HepG2 (cell line): ENCODE data around the gene CHST12. TPM values are rescaled to one million over a fixed set of nuclear protein-coding genes. Genes with fewer than 3 reads are reported as not detected.

Source experiments
- ATAC-seq: fragments of 200-7000 bp; cut with Tn5 transposase; 3 replicates; pipeline ENCODE4 v1.9.1; 2020; ENCODE audit warnings: mild to moderate bottlenecking, moderate library complexity
- BruUV-seq: library from RNA; stranded (reverse); fragments of 400-500 nt; replicated peaks from 2 replicates; lab custom pipeline; 2021; lab: Mats Ljungman, UMichigan
- CTCF ChIA-PET: fragments of 300-600 bp; formaldehyde crosslinking; extraction: SDS; loops from one replicate; lab custom pipeline; 2021; ENCODE audit warnings: low total read pairs, inconsistent platforms, low intra/inter-chr PET ratio; lab: Yijun Ruan, JAX
- POLR2A ChIA-PET: fragments of 350-600 bp; sonication (Branson Sonifier 250); formaldehyde crosslinking; loops from one replicate; lab custom pipeline; 2020; ENCODE audit warnings: antibody characterized with exemption, inconsistent platforms; lab: Yijun Ruan, JAX
- DNase-seq: peaks from one replicate; pipeline ENCODE4 v3.0.0-alpha.2; 2015; ENCODE audit warnings: low spot score
- FAIRE-seq: peaks from 3 replicates; lab custom pipeline; 2011; peaks lifted over from hg19 to GRCh38; lab: Jason Lieb, UNC
- H2AFZ ChIP-seq: one replicate; pipeline ENCODE4 v1.6.1; 2011; ENCODE audit warnings: low read length, inconsistent platforms
- H3K27ac ChIP-seq: fragments of 300-600 bp; 3 replicates; pipeline ENCODE4 v1.8.0; 2011; ENCODE audit warnings: mixed run types, mild to moderate bottlenecking, mixed read lengths, low read length, inconsistent platforms; ENCODE audit not compliant: insufficient read depth; ENCODE audit errors: extremely low read length
- H3K27me3 ChIP-seq, 2 experiments: fragments of 200-600 bp in 1 of 2; 2 replicates in 1 of 2; 3 replicates in 1 of 2; pipeline versions ENCODE4 v1.6.0 to v1.8.0; 2011; ENCODE audit warnings: low read length in 2 of 2, mild to moderate bottlenecking in 2 of 2, moderate library complexity in 2 of 2, inconsistent platforms in 1 of 2; ENCODE audit not compliant: insufficient read depth in 2 of 2, control insufficient read depth in 1 of 2
- H3K36me3 ChIP-seq, 2 experiments: fragments of 200-600 bp in 1 of 2; replicated peaks in 1 of 2; 2 replicates in 1 of 2; 3 replicates in 1 of 2; pipeline versions ENCODE4 v1.5.1 to v1.8.0; 2011; ENCODE audit warnings: low read length in 2 of 2, inconsistent platforms in 1 of 2; ENCODE audit not compliant: insufficient read depth in 2 of 2, control insufficient read depth in 1 of 2
- H3K4me1 ChIP-seq: 2 replicates; pipeline ENCODE4 v1.5.1; 2012; ENCODE audit warnings: low read length, inconsistent platforms; ENCODE audit not compliant: insufficient read depth
- H3K4me2 ChIP-seq: 2 replicates; pipeline ENCODE4 v1.6.0; 2011; ENCODE audit warnings: low read depth, low read length, inconsistent platforms
- H3K4me3 ChIP-seq, 3 experiments: fragments of 200-600 bp in 1 of 3; sonication (generic), shearing (Covaris generic) in 1 of 3; replicated peaks in 1 of 3; 2 replicates each; pipeline ENCODE4 v1.5.1; 2011 to 2016; ENCODE audit warnings: low read length in 3 of 3, inconsistent platforms in 2 of 3, low read depth in 2 of 3, mild to moderate bottlenecking in 2 of 3, control low read depth in 1 of 3, mixed read lengths in 1 of 3; ENCODE audit not compliant: insufficient read depth in 1 of 3
- H3K79me2 ChIP-seq: one replicate; pipeline ENCODE4 v1.6.1; 2011; ENCODE audit warnings: low read length, inconsistent platforms; ENCODE audit not compliant: insufficient read depth
- H3K9ac ChIP-seq: 2 replicates; pipeline ENCODE4 v1.6.0; 2011; ENCODE audit warnings: mild to moderate bottlenecking, low read depth, low read length, inconsistent platforms; ENCODE audit not compliant: insufficient read depth
- H3K9me3 ChIP-seq: 2 replicates; pipeline ENCODE4 v1.5.1; 2012; ENCODE audit warnings: mild to moderate bottlenecking, low read length
- H4K20me1 ChIP-seq: 2 replicates; pipeline ENCODE4 v1.6.0; 2011; ENCODE audit warnings: inconsistent platforms, mild to moderate bottlenecking, low read length, moderate library complexity; ENCODE audit not compliant: insufficient read depth
- AGO2 ChIP-seq: fragments of 200-400 bp; formaldehyde crosslinking; optimal IDR thresholded peaks from 2 replicates; pipeline ENCODE3; 2017; ENCODE audit warnings: mild to moderate bottlenecking, low read depth, low read length, moderate library complexity
- CENPX ChIP-seq: sonication (generic); formaldehyde crosslinking; IDR thresholded peaks from 2 replicates; pipeline ENCODE4 v1.9.0; 2021; ENCODE audit warnings: mild to moderate bottlenecking, missing genetic modification reagents, moderate library complexity
- HOXA5 ChIP-seq: sonication (generic); formaldehyde crosslinking; IDR thresholded peaks from 2 replicates; pipeline ENCODE4 v1.4.0; 2020; ENCODE audit warnings: missing genetic modification reagents
- NR2C2 ChIP-seq: sonication (generic); formaldehyde crosslinking; IDR thresholded peaks from 2 replicates; pipeline ENCODE4 v1.4.0; 2020; ENCODE audit warnings: missing genetic modification reagents, mild to moderate bottlenecking, moderate library complexity, borderline replicate concordance
- RCOR2 ChIP-seq: IDR thresholded peaks from 2 replicates; pipeline ENCODE4 v1.6.1; 2016; ENCODE audit warnings: missing biosample characterization, missing genetic modification reagents
- UBTF ChIP-seq: sonication (generic); formaldehyde crosslinking; IDR thresholded peaks from 2 replicates; pipeline ENCODE4 v1.4.0; 2020; ENCODE audit warnings: mild to moderate bottlenecking, missing genetic modification reagents
- WGBS: methylation state at CpG from one replicate; pipeline ENCODE4 v1.1.6; 2017; ENCODE audit warnings: low lambda C conversion rate; 5-methylcytosine and 5-hydroxymethylcytosine counted together
- in situ Hi-C: cut with HindIII; loops from 2 replicates; pipeline ENCODE4 v1.10.0; 2017; ENCODE audit warnings: low pct_unique_long_range_greater_than_20kb; ENCODE audit not compliant: extremely low pct_ligation_motif_present
- intact Hi-C: fragments of 100-400 bp; cut with micrococcal nuclease; formaldehyde crosslinking; loops from one replicate; pipeline ENCODE4 v1.10.0; 2022; ENCODE audit not compliant: unreplicated experiment
- polyA plus RNA-seq, 8 experiments: library from polyadenylated mRNA; depleted of rRNA in 3 of 8; stranded (reverse) in 7 of 8; unstranded in 1 of 8; fragments of >200 nt; fragmentation: Illumina TruSeq in 4 of 8; extraction: Trizol in 4 of 8; gene quantifications; 2 replicates each; pipeline versions ENCODE4 v1.2.1 to v1.2.3, GENCODE V29; 2011 to 2016; ENCODE audit warnings: low read depth in 4 of 8, missing spikeins in 1 of 8, mixed read lengths in 1 of 8; ENCODE audit not compliant: insufficient read depth in 1 of 8
- total RNA-seq, 5 experiments: library from RNA; depleted of rRNA; stranded (reverse); fragments of >200 nt; fragmentation: Illumina TruSeq; extraction: Trizol; gene quantifications; 2 replicates each; pipeline ENCODE4 v1.2.3, GENCODE V29; 2016; ENCODE audit warnings: low read depth in 1 of 5
- TF ChIP-seq, protein P1 (sequence below): sonication (generic); formaldehyde crosslinking; IDR thresholded peaks from 2 replicates; pipeline ENCODE4 v1.4.0; 2020; ENCODE audit warnings: missing genetic modification reagents

The CHST12 gene
- total and polyA plus RNA-seq, 2 of the 13 experiments (the other 11 are each of a cell fraction or from before 2014, with no cell fraction given), result 6.4 to 15.8 TPM

DNA sequence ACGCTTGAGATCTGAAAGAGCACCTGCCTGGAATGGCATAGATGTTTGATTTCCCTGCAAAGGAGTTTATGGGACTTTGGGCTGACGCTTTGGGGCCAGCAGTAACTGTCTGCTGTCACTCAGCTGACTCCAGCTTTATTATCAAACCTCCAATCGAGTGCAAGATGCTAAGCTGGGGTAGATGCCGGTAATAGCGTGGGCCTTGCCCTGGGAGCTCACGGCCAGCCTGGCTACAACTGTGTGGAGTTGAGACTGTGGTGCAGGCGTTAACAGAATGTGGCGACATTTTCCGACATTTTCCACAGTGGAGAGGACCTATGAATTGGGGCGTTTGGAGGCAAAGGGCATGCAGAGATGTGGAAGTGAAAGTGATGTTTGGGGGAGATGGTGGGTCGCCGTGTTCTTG is 1.3 kb downstream of the CHST12 start (continued):
- TF ChIP-seq, protein P1, sequence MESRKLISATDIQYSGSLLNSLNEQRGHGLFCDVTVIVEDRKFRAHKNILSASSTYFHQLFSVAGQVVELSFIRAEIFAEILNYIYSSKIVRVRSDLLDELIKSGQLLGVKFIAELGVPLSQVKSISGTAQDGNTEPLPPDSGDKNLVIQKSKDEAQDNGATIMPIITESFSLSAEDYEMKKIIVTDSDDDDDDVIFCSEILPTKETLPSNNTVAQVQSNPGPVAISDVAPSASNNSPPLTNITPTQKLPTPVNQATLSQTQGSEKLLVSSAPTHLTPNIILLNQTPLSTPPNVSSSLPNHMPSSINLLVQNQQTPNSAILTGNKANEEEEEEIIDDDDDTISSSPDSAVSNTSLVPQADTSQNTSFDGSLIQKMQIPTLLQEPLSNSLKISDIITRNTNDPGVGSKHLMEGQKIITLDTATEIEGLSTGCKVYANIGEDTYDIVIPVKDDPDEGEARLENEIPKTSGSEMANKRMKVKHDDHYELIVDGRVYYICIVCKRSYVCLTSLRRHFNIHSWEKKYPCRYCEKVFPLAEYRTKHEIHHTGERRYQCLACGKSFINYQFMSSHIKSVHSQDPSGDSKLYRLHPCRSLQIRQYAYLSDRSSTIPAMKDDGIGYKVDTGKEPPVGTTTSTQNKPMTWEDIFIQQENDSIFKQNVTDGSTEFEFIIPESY (CRISPR knock-in tag), result 0 out of 2 replicates have a peak, but pooled peaks have one; percentile 55
- no peak for TF ChIP-seq CENPX (CRISPR knock-in tag)
- TF ChIP-seq NR2C2 (CRISPR knock-in tag), result no peak
- no peak for TF ChIP-seq HOXA5
- no peak for TF ChIP-seq RCOR2 (CRISPR knock-in tag)

GRCh38 chr7:2405201-2405600 is 1.8 kb downstream of the CHST12 start:
- TF ChIP-seq UBTF (CRISPR knock-in tag) (no peak), AGO2 (peak; percentile 2)
- in situ Hi-C loops (no loop called here), intact Hi-C loops (no loop called here)
- Histone ChIP-seq H3K9ac (no peak overlapping the region), H3K4me1 (peaks cover 44% of the 10 kb centered on the region), H3K36me3 (no peaks in the 10 kb centered on the region), H4K20me1 (peaks cover 8% of the 10 kb centered on the region; the same call in 1 of the 2 replicates), H3K27ac (no peak overlapping the region), H3K79me2 (peaks cover 34% of the 10 kb centered on the region), H3K4me3 (peak overlapping the region in 1 of 3 experiments; percentile 80; a peak in 2 of 6 replicates), H3K27me3 (no peaks in the 10 kb centered on the region), H2AFZ (no peak overlapping the region), H3K9me3 (no peaks in the 10 kb centered on the region), H3K4me2 (peak overlapping the region; percentile 81)
- ATAC-seq (no peak), FAIRE-seq (no peak), DNase-seq (no peak)
- BruUV-seq, result no TSS peak
- ChIA-PET CTCF (no interaction called here), POLR2A (interaction anchor here (2.7 kb wide), 1 partner anchor 7 kb away, joined by 23 read pairs; no protein-coding TSS in a partner anchor)
- 97% methylated on average over 10 of the region's 10 CpGs for WGBS
